Measurements from ENCODE around the gene UBR1. TPM values are rescaled to one million over a fixed set of nuclear protein-coding genes. Genes with fewer than 3 reads are reported as not detected.

The UBR1 gene
- total RNA-seq, 1 experiment from 2014 or later = 18.6 TPM

DNA sequence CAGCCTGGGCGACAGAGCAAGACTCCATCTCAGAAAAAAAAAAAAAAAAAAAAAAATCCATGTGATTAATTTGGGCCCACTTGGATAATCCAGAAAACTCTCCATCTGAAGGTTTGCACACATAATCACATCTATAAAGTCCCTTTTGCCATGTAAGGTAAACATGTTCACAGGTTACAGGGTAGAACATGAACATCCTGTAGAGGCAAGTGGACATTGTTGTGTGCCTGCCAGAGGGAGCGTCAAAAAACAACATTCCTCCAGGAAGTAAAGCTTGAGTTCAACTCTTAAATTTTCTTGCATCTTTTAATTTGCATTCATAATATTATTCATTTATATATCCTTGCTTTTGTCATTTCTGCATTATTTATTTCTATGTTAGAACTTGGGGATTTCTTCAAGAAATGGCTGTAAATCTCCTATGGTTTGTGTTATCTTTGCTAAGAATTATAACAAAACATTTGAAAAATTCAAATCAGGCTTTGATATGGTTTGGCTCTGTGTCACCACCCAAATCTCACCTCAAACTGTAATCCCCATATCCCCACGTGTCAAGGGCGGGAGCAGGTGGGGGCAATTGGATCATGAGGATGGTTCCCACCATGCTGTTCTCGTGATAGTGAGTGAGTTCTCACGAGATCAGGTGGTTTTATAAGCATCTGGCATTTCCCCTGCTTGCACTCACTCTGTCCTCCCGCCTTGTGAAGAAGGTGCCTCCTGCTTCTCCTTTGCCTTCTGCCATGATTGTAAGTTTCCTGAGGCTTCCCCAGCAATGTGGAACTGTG lies 173.9 kb downstream of the UBR1 start:
- no TSS peak for BruUV-seq (replicated peaks)
- H3K4me1 Mint-ChIP-seq (ENCODE audit: low read depth, unreplicated experiment) = no peaks in the 10 kb centered on the region
- no peaks in the 10 kb centered on the region for H3K36me3 Mint-ChIP-seq (ENCODE audit: insufficient read depth, unreplicated experiment)
- TF ChIP-seq, protein P1, sequence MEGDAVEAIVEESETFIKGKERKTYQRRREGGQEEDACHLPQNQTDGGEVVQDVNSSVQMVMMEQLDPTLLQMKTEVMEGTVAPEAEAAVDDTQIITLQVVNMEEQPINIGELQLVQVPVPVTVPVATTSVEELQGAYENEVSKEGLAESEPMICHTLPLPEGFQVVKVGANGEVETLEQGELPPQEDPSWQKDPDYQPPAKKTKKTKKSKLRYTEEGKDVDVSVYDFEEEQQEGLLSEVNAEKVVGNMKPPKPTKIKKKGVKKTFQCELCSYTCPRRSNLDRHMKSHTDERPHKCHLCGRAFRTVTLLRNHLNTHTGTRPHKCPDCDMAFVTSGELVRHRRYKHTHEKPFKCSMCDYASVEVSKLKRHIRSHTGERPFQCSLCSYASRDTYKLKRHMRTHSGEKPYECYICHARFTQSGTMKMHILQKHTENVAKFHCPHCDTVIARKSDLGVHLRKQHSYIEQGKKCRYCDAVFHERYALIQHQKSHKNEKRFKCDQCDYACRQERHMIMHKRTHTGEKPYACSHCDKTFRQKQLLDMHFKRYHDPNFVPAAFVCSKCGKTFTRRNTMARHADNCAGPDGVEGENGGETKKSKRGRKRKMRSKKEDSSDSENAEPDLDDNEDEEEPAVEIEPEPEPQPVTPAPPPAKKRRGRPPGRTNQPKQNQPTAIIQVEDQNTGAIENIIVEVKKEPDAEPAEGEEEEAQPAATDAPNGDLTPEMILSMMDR (IDR thresholded peaks at IDR 0.05; ENCODE audit: unreplicated experiment) = no peak
- CTCF ChIA-PET = no interaction called here
- H3K27me3 Mint-ChIP-seq (ENCODE audit: unreplicated experiment) = no peaks in the 10 kb centered on the region
- H3K4me3 Mint-ChIP-seq (ENCODE audit: low read depth, unreplicated experiment) = no peak overlapping the region
- no peaks in the 10 kb centered on the region for H3K9me3 Mint-ChIP-seq (ENCODE audit: low read depth, unreplicated experiment)
- DNase-seq = no peak
- intact Hi-C loops (cut with micrococcal nuclease; ENCODE audit: unreplicated experiment) = no loop called here
- H3K27ac Mint-ChIP-seq (ENCODE audit: unreplicated experiment) = no peak overlapping the region

DNA sequence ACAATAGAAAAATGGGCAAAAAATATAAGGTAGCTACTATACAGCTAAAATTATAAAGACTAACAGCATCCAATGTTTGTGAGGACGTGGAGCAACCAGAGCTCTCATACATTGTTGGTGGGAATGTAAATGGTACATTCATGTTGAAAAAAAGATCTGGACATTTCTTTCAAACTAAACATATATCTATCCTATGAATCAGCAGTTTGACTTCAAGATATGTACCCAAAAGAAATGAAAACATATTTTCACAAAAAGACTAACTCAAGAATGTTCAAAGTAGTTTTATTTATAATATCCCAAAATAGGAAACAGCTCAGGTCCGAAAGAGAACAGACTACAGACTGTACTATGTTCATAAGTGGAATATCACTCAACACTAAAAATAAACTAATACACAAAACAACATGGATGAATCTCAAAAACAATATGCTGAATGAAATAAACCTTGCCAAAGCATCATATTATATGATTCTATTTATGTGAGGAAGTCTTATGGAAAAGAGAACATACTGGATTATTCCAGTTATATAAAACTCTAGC lies 176.5 kb downstream of the UBR1 start:
- no TSS peak for BruUV-seq (replicated peaks)
- H3K4me3 Mint-ChIP-seq (ENCODE audit: low read depth, unreplicated experiment) = no peak overlapping the region
- H3K27me3 Mint-ChIP-seq (ENCODE audit: unreplicated experiment) = no peaks in the 10 kb centered on the region
- H3K9me3 Mint-ChIP-seq (ENCODE audit: low read depth, unreplicated experiment) = no peaks in the 10 kb centered on the region
- no peaks in the 10 kb centered on the region for H3K4me1 Mint-ChIP-seq (ENCODE audit: low read depth, unreplicated experiment)
- no peak overlapping the region for H3K27ac Mint-ChIP-seq (ENCODE audit: unreplicated experiment)
- TF ChIP-seq, protein P1 (IDR thresholded peaks at IDR 0.05; ENCODE audit: unreplicated experiment) = no peak
- intact Hi-C loops (cut with micrococcal nuclease; ENCODE audit: unreplicated experiment) = loop anchor here (5.0 kb wide), 1 partner anchor 227 kb away; no protein-coding TSS in a partner anchor
- H3K36me3 Mint-ChIP-seq (ENCODE audit: insufficient read depth, unreplicated experiment) = no peaks in the 10 kb centered on the region
- CTCF ChIA-PET = no interaction called here
- no peak for DNase-seq

DNA sequence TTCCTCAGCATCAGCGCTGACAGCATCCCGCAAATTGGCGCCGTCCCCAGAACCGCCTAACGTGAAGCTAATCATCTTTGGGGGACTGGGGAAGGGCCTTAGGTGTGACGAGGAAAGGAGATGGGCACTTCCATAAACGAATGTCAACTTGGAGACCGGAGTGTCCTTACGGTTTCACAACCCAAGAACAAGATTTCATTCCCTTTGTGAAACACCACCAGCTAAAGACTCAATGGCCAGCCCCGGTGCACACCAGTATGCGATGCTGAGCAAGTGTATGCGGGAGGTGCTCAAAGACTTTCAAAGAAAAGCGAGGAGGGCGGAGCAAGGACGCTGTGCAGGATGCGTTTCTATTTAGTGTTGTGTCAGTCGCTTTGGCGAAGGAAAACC lies 184.5 kb downstream of the UBR1 start:
- CTCF ChIA-PET = no interaction called here
- no peaks in the 10 kb centered on the region for H3K4me1 Mint-ChIP-seq (ENCODE audit: low read depth, unreplicated experiment)

GRCh38 chr15:42920519-42921341 lies 185.1 kb downstream of the UBR1 start, which contains the start of gene TTBK2:
Gene TTBK2 (minus strand): TSS chr15:42920778. CDS start chr15:42878617, 42,161 bp downstream.
- Mint-ChIP-seq H3K27ac (ENCODE audit: unreplicated experiment) (peak within 1 kb of the TSS; percentile 58), H3K4me3 (ENCODE audit: low read depth, unreplicated experiment) (peak within 1 kb of the TSS; percentile 89), H3K27me3 (ENCODE audit: unreplicated experiment) (no peaks in the 10 kb centered on the region), H3K4me1 (ENCODE audit: low read depth, unreplicated experiment) (no peaks in the 10 kb centered on the region), H3K36me3 (ENCODE audit: insufficient read depth, unreplicated experiment) (peaks cover 16% of the 10 kb centered on the region), H3K9me3 (ENCODE audit: low read depth, unreplicated experiment) (no peaks in the 10 kb centered on the region)
- CTCF ChIA-PET = no interaction called here
- intact Hi-C loops (cut with micrococcal nuclease; ENCODE audit: unreplicated experiment) = no loop called here
- DNase-seq = peak; percentile 95
- TF ChIP-seq, protein P1 (IDR thresholded peaks at IDR 0.05; ENCODE audit: unreplicated experiment) = no peak
- BruUV-seq (replicated peaks) = no TSS peak

More for the DNA sequence above, 184.5 kb downstream of the UBR1 start:
- peaks cover 16% of the 10 kb centered on the region for H3K36me3 Mint-ChIP-seq (ENCODE audit: insufficient read depth, unreplicated experiment)
- peak overlapping the region; percentile 89 for H3K4me3 Mint-ChIP-seq (ENCODE audit: low read depth, unreplicated experiment)
- TF ChIP-seq, protein P1 (IDR thresholded peaks at IDR 0.05; ENCODE audit: unreplicated experiment) = no peak
- intact Hi-C loops (cut with micrococcal nuclease; ENCODE audit: unreplicated experiment) = no loop called here
- no TSS peak for BruUV-seq (replicated peaks)
- DNase-seq = no peak
- H3K27ac Mint-ChIP-seq (ENCODE audit: unreplicated experiment) = no peak overlapping the region
- no peaks in the 10 kb centered on the region for H3K27me3 Mint-ChIP-seq (ENCODE audit: unreplicated experiment)
- H3K9me3 Mint-ChIP-seq (ENCODE audit: low read depth, unreplicated experiment) = no peaks in the 10 kb centered on the region
